ENCODE data around the gene CHMP6. TPM values are rescaled to one million over a fixed set of nuclear protein-coding genes. Genes with fewer than 3 reads are reported as not detected.

CHMP6 gene
- total and polyA plus RNA-seq, 12 donors, result 7.8 to 35.3 (median 25.8) TPM

DNA sequence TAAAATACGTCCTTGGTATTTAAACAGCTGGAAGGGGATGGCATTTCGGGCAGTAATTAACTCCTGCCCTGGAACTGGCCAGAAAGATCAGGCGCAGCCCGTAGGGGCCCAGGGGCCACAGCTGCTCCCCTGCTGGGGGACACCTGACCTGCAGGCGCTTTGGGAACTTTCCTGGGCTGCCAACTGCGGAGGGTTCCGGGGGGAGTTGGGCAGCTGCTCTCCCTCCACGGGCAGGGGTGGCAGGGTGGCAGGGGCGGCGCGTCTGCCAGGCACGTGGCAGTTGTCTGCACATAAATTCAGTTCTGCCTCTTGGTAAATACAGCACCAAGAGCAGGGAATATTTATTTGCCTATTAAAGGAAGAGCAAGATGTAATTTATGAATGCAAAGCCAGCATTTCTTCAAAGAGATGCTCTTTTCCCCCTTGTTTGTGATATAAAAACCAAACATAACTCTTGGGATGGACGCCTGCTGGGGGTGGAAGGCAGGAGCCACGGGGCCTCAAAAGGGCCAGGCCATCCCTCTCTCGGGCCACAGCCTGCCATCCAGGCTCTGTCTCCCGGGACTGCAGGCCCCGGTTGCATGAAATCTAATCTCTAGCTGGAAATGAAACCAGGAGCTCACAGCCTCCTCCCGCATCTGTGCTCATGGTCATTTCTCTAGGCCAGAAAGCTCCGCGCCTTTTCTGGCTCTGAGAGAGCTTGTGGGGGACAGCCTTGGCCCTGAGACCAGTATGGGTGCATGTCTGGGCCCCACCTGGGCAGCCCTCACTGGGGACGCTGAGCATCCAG is 29.9 kb upstream of the CHMP6 start:
- Histone ChIP-seq H3K27me3 (no peaks in the 10 kb centered on the region), H3K4me1 (replicated peaks in 1 of 2) (peaks cover 3 to 17% of the 10 kb centered on the region in 2 donors), H3K4me3 (no peak overlapping the region), H3K27ac (peak overlapping the region in 1 of 5 donors; percentile 30), H3K9me3 (replicated peaks in 1 of 3) (no peaks in the 10 kb centered on the region), H3K36me3 (replicated peaks in 1 of 2) (no peaks in the 10 kb centered on the region)
- WGBS, 4 donors, result 77 to 92% (median 81%) methylated on average over 7 to 21 of the region's 21 CpGs
- TF ChIP-seq, protein P1, sequence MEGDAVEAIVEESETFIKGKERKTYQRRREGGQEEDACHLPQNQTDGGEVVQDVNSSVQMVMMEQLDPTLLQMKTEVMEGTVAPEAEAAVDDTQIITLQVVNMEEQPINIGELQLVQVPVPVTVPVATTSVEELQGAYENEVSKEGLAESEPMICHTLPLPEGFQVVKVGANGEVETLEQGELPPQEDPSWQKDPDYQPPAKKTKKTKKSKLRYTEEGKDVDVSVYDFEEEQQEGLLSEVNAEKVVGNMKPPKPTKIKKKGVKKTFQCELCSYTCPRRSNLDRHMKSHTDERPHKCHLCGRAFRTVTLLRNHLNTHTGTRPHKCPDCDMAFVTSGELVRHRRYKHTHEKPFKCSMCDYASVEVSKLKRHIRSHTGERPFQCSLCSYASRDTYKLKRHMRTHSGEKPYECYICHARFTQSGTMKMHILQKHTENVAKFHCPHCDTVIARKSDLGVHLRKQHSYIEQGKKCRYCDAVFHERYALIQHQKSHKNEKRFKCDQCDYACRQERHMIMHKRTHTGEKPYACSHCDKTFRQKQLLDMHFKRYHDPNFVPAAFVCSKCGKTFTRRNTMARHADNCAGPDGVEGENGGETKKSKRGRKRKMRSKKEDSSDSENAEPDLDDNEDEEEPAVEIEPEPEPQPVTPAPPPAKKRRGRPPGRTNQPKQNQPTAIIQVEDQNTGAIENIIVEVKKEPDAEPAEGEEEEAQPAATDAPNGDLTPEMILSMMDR (IDR thresholded peaks at IDR 0.05), result no peak
- TF ChIP-seq POLR2A (IDR thresholded peaks at IDR 0.05), result no peak
- intact Hi-C loops (cut with DNase I), result no loop called here
- no peak for DNase-seq

DNA sequence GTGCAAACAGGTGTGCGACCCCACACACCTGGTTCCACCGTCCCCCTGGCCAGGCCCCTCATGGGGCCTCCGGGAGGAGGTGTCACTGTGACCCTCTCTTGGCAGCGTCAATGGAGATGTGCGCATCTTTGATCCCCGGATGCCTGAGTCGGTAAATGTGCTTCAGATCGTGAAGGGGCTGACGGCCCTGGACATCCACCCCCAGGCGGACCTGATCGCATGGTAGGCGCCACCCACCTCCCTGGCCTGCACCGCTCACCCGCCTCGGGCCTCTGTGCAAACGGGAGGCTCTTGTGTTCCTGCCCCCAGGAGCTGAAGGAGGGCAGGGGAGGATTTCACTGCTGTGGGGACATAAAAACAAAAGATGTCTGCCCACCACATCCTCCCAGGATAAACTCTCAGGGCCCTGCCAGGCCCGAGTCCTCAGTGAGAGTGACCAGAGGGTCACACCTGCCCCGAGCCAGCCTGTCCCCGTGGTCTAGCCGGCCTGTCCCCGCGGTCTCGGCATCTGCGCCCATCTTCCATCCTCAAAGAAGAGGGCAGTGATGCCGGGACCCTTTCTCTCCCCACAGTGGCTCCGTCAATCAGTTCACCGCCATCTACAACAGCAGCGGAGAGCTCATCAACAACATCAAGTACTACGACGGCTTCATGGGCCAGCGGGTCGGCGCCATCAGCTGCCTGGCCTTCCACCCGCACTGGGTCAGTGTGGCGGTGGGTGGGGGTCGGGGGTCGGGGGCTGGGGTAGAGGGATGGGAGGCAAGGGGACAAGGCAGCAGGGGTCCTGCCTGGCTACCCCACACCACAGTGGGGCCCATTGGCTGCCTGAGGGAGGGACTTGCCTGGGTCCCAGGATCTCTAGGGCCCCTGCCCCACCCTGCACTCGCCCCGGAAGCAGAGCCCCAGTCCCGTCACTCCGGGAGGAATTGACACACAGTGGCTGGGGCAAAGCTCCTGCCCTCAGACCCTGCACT is 29.0 kb upstream of the CHMP6 start:
- WGBS, 4 donors, result 92 to 98% (median 93%) methylated on average over 21 to 41 of the region's 41 CpGs
- intact Hi-C loops (cut with DNase I), result no loop called here
- TF ChIP-seq, protein P1 (IDR thresholded peaks at IDR 0.05), result no peak
- no peak for TF ChIP-seq POLR2A (IDR thresholded peaks at IDR 0.05)
- DNase-seq, result no peak
- no peaks in the 10 kb centered on the region for H3K9me3 ChIP-seq (replicated peaks in 1 of 3)
- H3K27ac ChIP-seq, result peak overlapping the region in 1 of 5 donors; percentile 30
- H3K4me3 ChIP-seq, result no peak overlapping the region
- H3K4me1 ChIP-seq (replicated peaks in 1 of 2), result peaks cover 3 to 17% of the 10 kb centered on the region in 2 donors
- H3K27me3 ChIP-seq, result no peaks in the 10 kb centered on the region
- no peaks in the 10 kb centered on the region for H3K36me3 ChIP-seq (replicated peaks in 1 of 2)

DNA sequence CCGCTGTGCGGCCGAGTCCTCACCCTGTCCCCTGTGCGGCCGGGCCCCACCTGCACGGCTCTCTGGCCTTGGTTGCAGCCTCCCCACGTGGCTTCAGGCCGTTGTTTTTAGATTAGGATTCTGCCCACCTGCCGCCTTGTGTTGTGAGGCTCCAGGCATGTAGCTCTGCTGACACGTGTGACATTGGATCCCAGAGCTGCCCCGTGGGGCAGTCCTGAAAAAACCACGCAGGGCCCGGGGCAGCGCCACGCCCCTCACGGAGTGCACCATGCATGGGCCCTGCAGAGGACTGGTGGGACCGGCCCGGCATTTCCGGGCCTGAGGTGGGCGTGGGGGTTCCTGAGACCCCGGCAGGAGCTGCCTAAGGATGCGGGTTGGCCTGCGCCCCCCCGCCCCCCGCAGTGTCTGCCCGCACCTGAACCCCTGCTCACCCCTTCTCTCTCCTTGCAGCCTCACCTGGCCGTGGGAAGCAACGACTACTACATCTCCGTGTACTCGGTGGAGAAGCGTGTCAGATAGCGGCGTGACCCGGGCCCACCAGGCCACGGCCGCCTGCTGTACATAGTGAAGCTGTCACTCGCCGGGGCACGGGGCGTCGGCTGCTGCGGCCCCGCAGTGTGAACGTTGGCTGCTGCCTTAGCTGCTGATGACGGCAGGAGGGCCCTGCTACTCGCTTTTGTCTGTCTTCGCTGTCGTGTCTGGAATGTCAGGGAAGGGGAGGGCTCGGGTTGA is 27.7 kb upstream of the CHMP6 start:
- no peak for TF ChIP-seq POLR2A (IDR thresholded peaks at IDR 0.05)
- TF ChIP-seq, protein P1 (IDR thresholded peaks at IDR 0.05), result no peak
- no peak overlapping the region for H3K4me3 ChIP-seq
- intact Hi-C loops (cut with DNase I), result no loop called here
- no peak overlapping the region for H3K27ac ChIP-seq
- H3K27me3 ChIP-seq, result no peaks in the 10 kb centered on the region
- no peak for DNase-seq
- WGBS, 4 donors, result 88 to 98% (median 93%) methylated on average over 13 to 49 of the region's 49 CpGs
- H3K9me3 ChIP-seq (replicated peaks in 1 of 3), result no peaks in the 10 kb centered on the region
- H3K36me3 ChIP-seq (replicated peaks in 1 of 2), result no peaks in the 10 kb centered on the region
- peaks cover 5 to 20% of the 10 kb centered on the region in 2 donors for H3K4me1 ChIP-seq (replicated peaks in 1 of 2)

DNA sequence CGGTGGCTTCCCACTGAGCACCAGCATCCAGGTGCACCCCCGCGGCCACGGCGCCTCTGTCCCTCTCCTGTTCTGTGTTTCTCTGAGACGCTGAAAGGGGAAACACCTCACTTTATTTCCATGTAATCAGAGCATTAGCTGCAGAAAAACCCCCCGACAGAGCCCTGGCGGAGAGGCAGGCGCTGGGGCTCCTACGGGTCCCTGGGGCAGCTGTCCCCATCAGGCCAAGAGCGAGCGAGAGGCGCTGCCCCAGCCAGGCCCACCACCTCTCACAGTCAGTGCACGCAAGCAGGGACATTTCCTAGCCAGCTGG is 27.1 kb upstream of the CHMP6 start:
- intact Hi-C loops (cut with DNase I), result no loop called here
- Histone ChIP-seq H3K36me3 (replicated peaks in 1 of 2) (no peaks in the 10 kb centered on the region), H3K27ac (no peak overlapping the region), H3K4me3 (no peak overlapping the region), H3K9me3 (replicated peaks in 1 of 3) (no peaks in the 10 kb centered on the region), H3K27me3 (no peaks in the 10 kb centered on the region), H3K4me1 (replicated peaks in 1 of 2) (peaks cover 10 to 20% of the 10 kb centered on the region in 2 donors)
- DNase-seq, result no peak
- no peak for TF ChIP-seq POLR2A (IDR thresholded peaks at IDR 0.05)
- TF ChIP-seq, protein P1 (IDR thresholded peaks at IDR 0.05), result no peak
- WGBS, 4 donors, result 90 to 95% (median 92%) methylated on average over 9 to 14 of the region's 14 CpGs
